Gastroesophageal sphincter (tissue), 3 donors: ENCODE measurements around the gene EML4.

Experiments
- EP300 ChIP-seq: sonication (generic); formaldehyde crosslinking; IDR thresholded peaks from one replicate; pipeline ENCODE4 v1.6.1; 2017; ENCODE audit warnings: antibody characterized with exemption, mild to moderate bottlenecking
- POLR2A ChIP-seq, 2 donors: fragments of 450-650 bp; IDR thresholded peaks; one replicate each; pipeline ENCODE4 v1.6.1; 2017; ENCODE audit warnings: antibody characterized with exemption in 2 of 2, mild to moderate bottlenecking in 2 of 2, moderate library complexity in 1 of 2
- POLR2AphosphoS5 ChIP-seq: sonication (generic); formaldehyde crosslinking; IDR thresholded peaks from one replicate; pipeline ENCODE4 v1.6.1; 2017; ENCODE audit warnings: antibody characterized with exemption
- TF ChIP-seq, protein P1 (sequence below), 4 experiments: fragments of 200-600 bp in 2 of 4; fragments of 450-650 bp in 2 of 4; sonication (generic) in 1 of 4; IDR thresholded peaks; one replicate each; pipeline ENCODE4 v1.5.1; 2017 to 2019; ENCODE audit warnings: antibody characterized with exemption in 4 of 4, mild to moderate bottlenecking in 2 of 4, moderate library complexity in 2 of 4

DNA sequence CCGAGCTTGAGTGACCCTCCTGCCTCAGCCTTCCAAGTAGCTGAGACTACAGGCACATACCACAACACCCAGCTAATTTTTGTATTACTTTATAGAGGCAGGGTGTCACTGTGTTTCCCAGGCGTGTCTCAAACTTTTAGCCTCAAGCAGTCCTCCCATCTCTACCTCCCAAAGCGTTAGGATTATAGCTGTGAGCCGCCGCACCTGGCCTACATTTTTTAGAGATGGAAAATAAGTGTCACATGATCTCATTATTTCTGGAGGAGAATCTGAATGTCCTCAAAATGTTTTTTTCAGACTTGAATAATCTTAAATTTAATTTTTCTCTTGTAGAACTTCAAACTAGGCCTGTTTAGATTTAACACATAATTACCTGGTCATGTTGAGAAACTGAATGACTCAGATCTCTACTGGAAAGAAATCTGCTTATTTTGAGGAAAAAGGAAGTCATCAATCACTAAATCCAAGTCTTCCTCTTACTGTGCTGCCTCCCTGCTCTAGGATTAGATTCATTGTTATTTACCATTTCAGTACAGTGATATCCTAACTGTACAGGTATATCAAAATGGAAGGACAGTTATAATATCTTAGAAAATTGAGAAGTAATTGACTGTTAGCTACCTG, 99.5 kb downstream of the EML4 start:
- TF ChIP-seq POLR2A (IDR thresholded peaks at IDR 0.05): no peak
- TF ChIP-seq, protein P1, sequence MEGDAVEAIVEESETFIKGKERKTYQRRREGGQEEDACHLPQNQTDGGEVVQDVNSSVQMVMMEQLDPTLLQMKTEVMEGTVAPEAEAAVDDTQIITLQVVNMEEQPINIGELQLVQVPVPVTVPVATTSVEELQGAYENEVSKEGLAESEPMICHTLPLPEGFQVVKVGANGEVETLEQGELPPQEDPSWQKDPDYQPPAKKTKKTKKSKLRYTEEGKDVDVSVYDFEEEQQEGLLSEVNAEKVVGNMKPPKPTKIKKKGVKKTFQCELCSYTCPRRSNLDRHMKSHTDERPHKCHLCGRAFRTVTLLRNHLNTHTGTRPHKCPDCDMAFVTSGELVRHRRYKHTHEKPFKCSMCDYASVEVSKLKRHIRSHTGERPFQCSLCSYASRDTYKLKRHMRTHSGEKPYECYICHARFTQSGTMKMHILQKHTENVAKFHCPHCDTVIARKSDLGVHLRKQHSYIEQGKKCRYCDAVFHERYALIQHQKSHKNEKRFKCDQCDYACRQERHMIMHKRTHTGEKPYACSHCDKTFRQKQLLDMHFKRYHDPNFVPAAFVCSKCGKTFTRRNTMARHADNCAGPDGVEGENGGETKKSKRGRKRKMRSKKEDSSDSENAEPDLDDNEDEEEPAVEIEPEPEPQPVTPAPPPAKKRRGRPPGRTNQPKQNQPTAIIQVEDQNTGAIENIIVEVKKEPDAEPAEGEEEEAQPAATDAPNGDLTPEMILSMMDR (IDR thresholded peaks at IDR 0.05): no peak
- TF ChIP-seq EP300: no peak
- TF ChIP-seq POLR2AphosphoS5: no peak
